ENCODE measurements around the gene GATA1. TPM values are rescaled to one million over a fixed set of nuclear protein-coding genes. Genes with fewer than 3 reads are reported as not detected.

GATA1 gene
- total and polyA plus RNA-seq, 10 donors, result 0.15 to 5.5 (median 1.2) TPM

DNA sequence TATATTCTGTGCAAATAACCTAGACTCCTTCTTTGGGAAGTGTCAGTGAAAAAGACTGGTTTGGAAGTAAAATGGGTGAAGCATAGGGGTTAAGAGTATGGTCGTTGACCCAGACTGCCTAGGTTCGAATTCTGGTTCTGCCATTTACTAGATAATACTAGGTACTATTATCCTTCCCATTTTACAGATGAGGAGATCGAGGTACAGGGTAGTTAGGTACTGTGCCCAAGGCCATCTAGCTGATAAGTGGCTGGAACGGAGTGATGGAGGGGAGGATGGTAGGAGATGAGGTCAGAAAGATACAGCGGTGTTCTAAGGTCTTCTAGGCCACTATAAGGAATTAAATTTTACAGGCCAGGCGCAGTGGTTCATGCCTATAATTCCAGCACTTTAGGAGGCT is 13.8 kb upstream of the GATA1 start:
- peaks cover 0 to 7% (median 0%) of the 10 kb centered on the region in 7 donors for H3K27me3 ChIP-seq (replicated peaks in 1 of 7)
- DNase-seq, result no peak
- no peaks in the 10 kb centered on the region for H3K4me1 ChIP-seq
- no peaks in the 10 kb centered on the region for H3K9me3 ChIP-seq
- H3K27ac ChIP-seq, result no peak overlapping the region
- no peak overlapping the region for H3K4me3 ChIP-seq
- TF ChIP-seq POLR2AphosphoS5 (IDR thresholded peaks at IDR 0.05), result no peak
- no peak for TF ChIP-seq POLR2A (IDR thresholded peaks at IDR 0.05)
- TF ChIP-seq, protein P1, sequence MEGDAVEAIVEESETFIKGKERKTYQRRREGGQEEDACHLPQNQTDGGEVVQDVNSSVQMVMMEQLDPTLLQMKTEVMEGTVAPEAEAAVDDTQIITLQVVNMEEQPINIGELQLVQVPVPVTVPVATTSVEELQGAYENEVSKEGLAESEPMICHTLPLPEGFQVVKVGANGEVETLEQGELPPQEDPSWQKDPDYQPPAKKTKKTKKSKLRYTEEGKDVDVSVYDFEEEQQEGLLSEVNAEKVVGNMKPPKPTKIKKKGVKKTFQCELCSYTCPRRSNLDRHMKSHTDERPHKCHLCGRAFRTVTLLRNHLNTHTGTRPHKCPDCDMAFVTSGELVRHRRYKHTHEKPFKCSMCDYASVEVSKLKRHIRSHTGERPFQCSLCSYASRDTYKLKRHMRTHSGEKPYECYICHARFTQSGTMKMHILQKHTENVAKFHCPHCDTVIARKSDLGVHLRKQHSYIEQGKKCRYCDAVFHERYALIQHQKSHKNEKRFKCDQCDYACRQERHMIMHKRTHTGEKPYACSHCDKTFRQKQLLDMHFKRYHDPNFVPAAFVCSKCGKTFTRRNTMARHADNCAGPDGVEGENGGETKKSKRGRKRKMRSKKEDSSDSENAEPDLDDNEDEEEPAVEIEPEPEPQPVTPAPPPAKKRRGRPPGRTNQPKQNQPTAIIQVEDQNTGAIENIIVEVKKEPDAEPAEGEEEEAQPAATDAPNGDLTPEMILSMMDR (IDR thresholded peaks at IDR 0.05 in 8 of 11, conservative IDR thresholded peaks at IDR 0.05 in 3 of 11), result no peak
- no peaks in the 10 kb centered on the region for H3K36me3 ChIP-seq
- 76 to 91% (median 88%) methylated on average over 6 of the region's 6 CpGs for WGBS, 5 donors
- intact Hi-C loops (cut with DNase I; ENCODE audit: low total_unique reads), result no loop called here

DNA sequence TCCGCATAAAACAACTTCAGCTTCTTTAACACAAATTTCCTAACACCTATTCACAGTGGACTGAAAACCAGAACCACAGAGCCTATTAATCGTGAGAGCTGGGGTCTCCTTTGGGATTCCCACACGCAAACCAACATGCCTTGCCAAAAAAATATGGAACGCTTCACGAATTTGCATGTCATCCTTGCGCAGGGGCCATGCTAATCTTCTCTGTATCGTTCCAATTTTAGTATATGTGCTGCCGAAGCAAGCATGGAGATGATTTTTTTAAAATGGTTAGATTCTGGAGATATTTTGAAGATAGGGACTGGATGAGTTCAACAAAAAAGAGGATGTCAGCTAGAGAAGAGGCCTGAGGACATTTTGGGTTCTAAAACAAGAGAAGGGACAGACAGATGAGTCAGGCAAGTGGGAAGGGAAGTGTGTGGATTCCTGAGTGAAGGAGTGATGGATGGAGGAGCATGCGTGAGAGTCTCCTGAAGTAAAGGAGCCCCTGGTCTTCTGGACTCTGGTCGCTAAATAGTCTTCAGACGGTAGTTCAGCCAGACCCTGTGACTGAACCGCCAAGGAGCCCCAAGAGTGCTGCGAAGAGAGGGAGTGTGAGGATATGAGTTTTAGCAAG is 9.5 kb upstream of the GATA1 start:
- DNase-seq, result no peak
- H3K4me1 ChIP-seq, result no peaks in the 10 kb centered on the region
- WGBS, 5 donors, result 72 to 90% (median 83%) methylated on average over 13 of the region's 13 CpGs

DNA sequence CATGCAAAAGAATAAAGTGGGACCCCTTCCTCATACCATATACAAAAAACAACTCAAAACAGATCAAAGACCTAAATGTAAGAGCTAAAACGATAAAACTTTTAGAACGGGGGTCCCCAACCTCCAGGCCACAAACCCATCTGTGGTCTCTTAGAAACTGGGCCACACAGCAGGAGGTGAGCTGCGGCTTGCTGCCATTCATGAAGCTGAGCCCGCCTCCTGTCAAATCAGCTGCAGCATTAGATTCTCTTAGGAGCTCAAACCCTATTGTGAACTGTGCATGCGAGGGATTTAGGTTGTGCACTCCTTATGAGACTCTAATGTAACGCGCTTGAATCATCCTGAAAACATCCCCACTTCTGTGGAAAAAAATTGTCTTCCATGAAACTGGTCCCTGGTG is 7.0 kb upstream of the GATA1 start:
- 79 to 89% (median 87%) methylated on average over 7 of the region's 7 CpGs for WGBS, 5 donors
- peaks cover 0 to 13% (median 0%) of the 10 kb centered on the region in 7 donors for H3K27me3 ChIP-seq (replicated peaks in 1 of 7)
- TF ChIP-seq POLR2AphosphoS5 (IDR thresholded peaks at IDR 0.05) (no peak), POLR2A (IDR thresholded peaks at IDR 0.05) (no peak)
- TF ChIP-seq, protein P1 (IDR thresholded peaks at IDR 0.05 in 8 of 11, conservative IDR thresholded peaks at IDR 0.05 in 3 of 11), result no peak
- H3K36me3 ChIP-seq, result no peaks in the 10 kb centered on the region
- H3K4me3 ChIP-seq, result no peak overlapping the region
- intact Hi-C loops (cut with DNase I; ENCODE audit: low total_unique reads), result no loop called here
- H3K4me1 ChIP-seq, result no peaks in the 10 kb centered on the region
- DNase-seq, result no peak
- H3K9me3 ChIP-seq, result no peaks in the 10 kb centered on the region
- H3K27ac ChIP-seq, result no peak overlapping the region

More for the DNA sequence above, 9.5 kb upstream of the GATA1 start:
- no peak for TF ChIP-seq POLR2AphosphoS5 (IDR thresholded peaks at IDR 0.05)
- TF ChIP-seq, protein P1 (IDR thresholded peaks at IDR 0.05 in 8 of 11, conservative IDR thresholded peaks at IDR 0.05 in 3 of 11), result no peak
- no peak for TF ChIP-seq POLR2A (IDR thresholded peaks at IDR 0.05)
- Histone ChIP-seq H3K27ac (no peak overlapping the region), H3K9me3 (no peaks in the 10 kb centered on the region), H3K36me3 (no peaks in the 10 kb centered on the region), H3K27me3 (replicated peaks in 1 of 7) (peaks cover 0 to 13% (median 0%) of the 10 kb centered on the region in 7 donors), H3K4me3 (no peak overlapping the region)
- intact Hi-C loops (cut with DNase I; ENCODE audit: low total_unique reads), result no loop called here

DNA sequence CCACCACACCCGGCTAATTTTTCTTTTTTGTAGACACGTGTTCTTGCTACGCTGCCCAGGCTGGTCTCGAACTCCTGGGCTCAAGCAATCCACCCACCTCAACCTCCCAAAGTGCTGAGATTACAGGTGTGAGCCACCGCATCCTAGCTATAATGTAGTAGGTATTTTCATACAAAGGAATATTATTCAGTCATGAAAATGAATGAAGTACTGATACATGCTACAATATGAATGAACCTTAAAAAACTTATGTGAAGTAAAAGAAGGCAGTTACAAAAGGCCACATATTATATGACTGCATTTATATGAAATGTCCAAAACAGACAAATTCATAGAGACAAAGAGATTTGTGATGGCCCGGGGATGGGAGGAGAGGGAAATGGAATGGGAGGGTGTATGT is 4.7 kb upstream of the GATA1 start:
- no peak overlapping the region for H3K27ac ChIP-seq
- H3K9me3 ChIP-seq, result no peaks in the 10 kb centered on the region
- TF ChIP-seq, protein P1 (IDR thresholded peaks at IDR 0.05 in 8 of 11, conservative IDR thresholded peaks at IDR 0.05 in 3 of 11), result no peak
- TF ChIP-seq POLR2AphosphoS5 (IDR thresholded peaks at IDR 0.05) (no peak), POLR2A (IDR thresholded peaks at IDR 0.05) (no peak)
- no peaks in the 10 kb centered on the region for H3K4me1 ChIP-seq
- peaks cover 0 to 24% (median 0%) of the 10 kb centered on the region in 7 donors for H3K27me3 ChIP-seq (replicated peaks in 1 of 7)
- intact Hi-C loops (cut with DNase I; ENCODE audit: low total_unique reads), result no loop called here
- no peak for DNase-seq
- no peaks in the 10 kb centered on the region for H3K36me3 ChIP-seq
- no peak overlapping the region for H3K4me3 ChIP-seq
- 82 to 96% (median 91%) methylated on average over 6 of the region's 6 CpGs for WGBS, 5 donors

Measured in spleen (tissue), 11 donors.